ENCODE measurements around the gene SMC1B. TPM values are rescaled to one million over a fixed set of nuclear protein-coding genes. Genes with fewer than 3 reads are reported as not detected.

The SMC1B gene, protein sequence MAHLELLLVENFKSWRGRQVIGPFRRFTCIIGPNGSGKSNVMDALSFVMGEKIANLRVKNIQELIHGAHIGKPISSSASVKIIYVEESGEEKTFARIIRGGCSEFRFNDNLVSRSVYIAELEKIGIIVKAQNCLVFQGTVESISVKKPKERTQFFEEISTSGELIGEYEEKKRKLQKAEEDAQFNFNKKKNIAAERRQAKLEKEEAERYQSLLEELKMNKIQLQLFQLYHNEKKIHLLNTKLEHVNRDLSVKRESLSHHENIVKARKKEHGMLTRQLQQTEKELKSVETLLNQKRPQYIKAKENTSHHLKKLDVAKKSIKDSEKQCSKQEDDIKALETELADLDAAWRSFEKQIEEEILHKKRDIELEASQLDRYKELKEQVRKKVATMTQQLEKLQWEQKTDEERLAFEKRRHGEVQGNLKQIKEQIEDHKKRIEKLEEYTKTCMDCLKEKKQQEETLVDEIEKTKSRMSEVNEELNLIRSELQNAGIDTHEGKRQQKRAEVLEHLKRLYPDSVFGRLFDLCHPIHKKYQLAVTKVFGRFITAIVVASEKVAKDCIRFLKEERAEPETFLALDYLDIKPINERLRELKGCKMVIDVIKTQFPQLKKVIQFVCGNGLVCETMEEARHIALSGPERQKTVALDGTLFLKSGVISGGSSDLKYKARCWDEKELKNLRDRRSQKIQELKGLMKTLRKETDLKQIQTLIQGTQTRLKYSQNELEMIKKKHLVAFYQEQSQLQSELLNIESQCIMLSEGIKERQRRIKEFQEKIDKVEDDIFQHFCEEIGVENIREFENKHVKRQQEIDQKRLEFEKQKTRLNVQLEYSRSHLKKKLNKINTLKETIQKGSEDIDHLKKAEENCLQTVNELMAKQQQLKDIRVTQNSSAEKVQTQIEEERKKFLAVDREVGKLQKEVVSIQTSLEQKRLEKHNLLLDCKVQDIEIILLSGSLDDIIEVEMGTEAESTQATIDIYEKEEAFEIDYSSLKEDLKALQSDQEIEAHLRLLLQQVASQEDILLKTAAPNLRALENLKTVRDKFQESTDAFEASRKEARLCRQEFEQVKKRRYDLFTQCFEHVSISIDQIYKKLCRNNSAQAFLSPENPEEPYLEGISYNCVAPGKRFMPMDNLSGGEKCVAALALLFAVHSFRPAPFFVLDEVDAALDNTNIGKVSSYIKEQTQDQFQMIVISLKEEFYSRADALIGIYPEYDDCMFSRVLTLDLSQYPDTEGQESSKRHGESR
- under 1 TPM in 1 of 6 donors, not detected in 5; 0.06 TPM for total RNA-seq
- polyA plus RNA-seq = not detected

DNA sequence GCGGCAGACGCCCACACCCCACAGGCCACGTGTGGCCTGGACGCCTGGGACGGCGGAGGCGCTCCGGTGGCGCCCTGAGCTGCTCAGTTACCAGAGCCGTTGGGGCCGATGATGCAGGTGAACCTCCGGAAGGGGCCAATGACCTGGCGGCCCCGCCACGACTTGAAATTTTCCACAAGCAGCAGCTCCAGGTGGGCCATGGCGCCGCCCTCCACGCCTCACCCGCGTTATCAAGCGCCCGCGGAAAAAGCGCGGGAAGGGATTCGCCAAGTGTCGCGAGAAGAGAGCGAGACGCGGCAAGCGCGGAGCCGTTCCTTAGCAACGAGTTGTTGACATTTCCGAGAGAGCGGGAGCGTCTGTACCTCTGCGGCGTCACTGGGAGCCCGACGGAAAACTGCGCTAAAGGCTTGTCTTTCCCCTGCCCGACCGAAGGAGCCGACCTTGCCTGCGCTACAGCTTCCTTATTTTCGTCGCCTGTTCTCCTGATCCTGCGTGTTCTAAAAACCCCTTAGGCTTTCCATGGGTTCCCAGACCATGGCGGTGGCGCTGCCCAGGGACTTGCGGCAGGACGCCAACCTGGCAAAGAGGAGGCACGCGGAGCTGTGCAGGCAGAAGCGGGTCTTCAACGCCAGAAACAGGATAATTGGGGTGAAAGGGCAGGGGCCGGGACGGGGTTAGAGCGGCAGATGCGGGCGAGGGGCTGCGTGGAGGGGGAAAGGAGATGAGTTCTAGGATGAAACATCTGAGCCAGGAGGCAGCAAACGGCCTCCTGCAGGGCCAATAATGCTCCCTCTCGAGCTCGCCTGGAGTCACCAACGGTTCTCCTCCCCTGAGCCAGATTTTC lies at the start of gene SMC1B, which contains the start of gene RIBC2:
Gene SMC1B (minus strand): TSS at position 232 of the 844 bp plus-strand sequence. CDS start 32 bp downstream, at position 200.
Gene RIBC2 (plus strand): TSS at position 326 of the 844 bp plus-strand sequence. CDS start 194 bp downstream, at position 520.
- no peaks in the 10 kb centered on the region for H3K27me3 ChIP-seq
- peak within 1 kb of the TSS in 2 of 4 donors; percentile 16 to 54 for H3K27ac ChIP-seq
- peaks cover 0 to 3% (median 0%) of the 10 kb centered on the region in 3 donors for H3K4me1 ChIP-seq
- DNase-seq (peak; percentile 69 to 90 (median 82)), FAIRE-seq (no peak), ATAC-seq (peak; percentile 96 to 98 (median 98))
- peak within 1 kb of the TSS; percentile 29 to 47 (median 40) for H3K4me3 ChIP-seq
- H3K9me3 ChIP-seq = no peaks in the 10 kb centered on the region
- 8 to 13% methylated on average over 67 to 68 of the region's 68 CpGs for WGBS, 2 donors
- H3K36me3 ChIP-seq = no peaks in the 10 kb centered on the region
- intact Hi-C loops (cut with DNase I) = no loop called here
- TF ChIP-seq, protein P1, sequence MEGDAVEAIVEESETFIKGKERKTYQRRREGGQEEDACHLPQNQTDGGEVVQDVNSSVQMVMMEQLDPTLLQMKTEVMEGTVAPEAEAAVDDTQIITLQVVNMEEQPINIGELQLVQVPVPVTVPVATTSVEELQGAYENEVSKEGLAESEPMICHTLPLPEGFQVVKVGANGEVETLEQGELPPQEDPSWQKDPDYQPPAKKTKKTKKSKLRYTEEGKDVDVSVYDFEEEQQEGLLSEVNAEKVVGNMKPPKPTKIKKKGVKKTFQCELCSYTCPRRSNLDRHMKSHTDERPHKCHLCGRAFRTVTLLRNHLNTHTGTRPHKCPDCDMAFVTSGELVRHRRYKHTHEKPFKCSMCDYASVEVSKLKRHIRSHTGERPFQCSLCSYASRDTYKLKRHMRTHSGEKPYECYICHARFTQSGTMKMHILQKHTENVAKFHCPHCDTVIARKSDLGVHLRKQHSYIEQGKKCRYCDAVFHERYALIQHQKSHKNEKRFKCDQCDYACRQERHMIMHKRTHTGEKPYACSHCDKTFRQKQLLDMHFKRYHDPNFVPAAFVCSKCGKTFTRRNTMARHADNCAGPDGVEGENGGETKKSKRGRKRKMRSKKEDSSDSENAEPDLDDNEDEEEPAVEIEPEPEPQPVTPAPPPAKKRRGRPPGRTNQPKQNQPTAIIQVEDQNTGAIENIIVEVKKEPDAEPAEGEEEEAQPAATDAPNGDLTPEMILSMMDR (IDR thresholded peaks at IDR 0.05) = no peak

- 78 to 88% methylated on average over 6 of the region's 6 CpGs for WGBS, 2 donors
- ATAC-seq (no peak), FAIRE-seq (no peak), DNase-seq (no peak)
- no peaks in the 10 kb centered on the region for H3K4me1 ChIP-seq
- H3K9me3 ChIP-seq = no peaks in the 10 kb centered on the region
- no peak overlapping the region for H3K27ac ChIP-seq
- no peak overlapping the region for H3K4me3 ChIP-seq
- no peaks in the 10 kb centered on the region for H3K27me3 ChIP-seq
- intact Hi-C loops (cut with DNase I) = no loop called here
- H3K36me3 ChIP-seq = no peaks in the 10 kb centered on the region
- TF ChIP-seq, protein P1 (IDR thresholded peaks at IDR 0.05) = no peak
Measured at GRCh38 chr22:45462034-45462655, 48.7 kb upstream of the SMC1B start.

GRCh38 chr22:45460288-45461109 lies 47.1 kb upstream of the SMC1B start:
- ATAC-seq (peak in 3 of 4 donors; percentile 18 to 72 (median 62)), FAIRE-seq (no peak), DNase-seq (peak in 1 of 6 donors; percentile 17)
- WGBS, 2 donors = 72 to 86% methylated on average over 14 of the region's 14 CpGs
- intact Hi-C loops (cut with DNase I) = no loop called here
- H3K9me3 ChIP-seq = no peaks in the 10 kb centered on the region
- H3K36me3 ChIP-seq = no peaks in the 10 kb centered on the region
- H3K4me3 ChIP-seq = no peak overlapping the region
- H3K4me1 ChIP-seq = no peaks in the 10 kb centered on the region
- TF ChIP-seq, protein P1 (IDR thresholded peaks at IDR 0.05) = no peak
- H3K27me3 ChIP-seq = no peaks in the 10 kb centered on the region
- no peak overlapping the region for H3K27ac ChIP-seq
